Neuron (in vitro differentiated cells): ENCODE data around the gene SPECC1.
"Not testable (repeated sequence)": the region's sequence is repeated elsewhere in the genome, so short reads cannot be mapped to it uniquely, and the experiment has no call there.

Experiments used
- H2AFZ ChIP-seq: one replicate; pipeline ENCODE4 v1.6.1; 2013; ENCODE audit warnings: low read depth, mild to moderate bottlenecking, inconsistent platforms, low read length, moderate library complexity
- H3K27me3 ChIP-seq: one replicate; pipeline ENCODE4 v1.6.1; 2013; ENCODE audit warnings: low read length; ENCODE audit not compliant: insufficient read depth
- H3K36me3 ChIP-seq: one replicate; pipeline ENCODE4 v1.6.1; 2013; ENCODE audit warnings: low read length; ENCODE audit not compliant: insufficient read depth
- H3K4me1 ChIP-seq: one replicate; pipeline ENCODE4 v1.6.1; 2013; ENCODE audit warnings: low read length; ENCODE audit not compliant: insufficient read depth
- H3K4me3 ChIP-seq: 2 replicates; pipeline ENCODE4 v1.5.1; 2013; ENCODE audit warnings: mild to moderate bottlenecking, low read length, moderate library complexity
- H3K9me3 ChIP-seq: one replicate; pipeline ENCODE4 v1.6.1; 2013; ENCODE audit warnings: low read length

SPECC1 gene

DNA sequence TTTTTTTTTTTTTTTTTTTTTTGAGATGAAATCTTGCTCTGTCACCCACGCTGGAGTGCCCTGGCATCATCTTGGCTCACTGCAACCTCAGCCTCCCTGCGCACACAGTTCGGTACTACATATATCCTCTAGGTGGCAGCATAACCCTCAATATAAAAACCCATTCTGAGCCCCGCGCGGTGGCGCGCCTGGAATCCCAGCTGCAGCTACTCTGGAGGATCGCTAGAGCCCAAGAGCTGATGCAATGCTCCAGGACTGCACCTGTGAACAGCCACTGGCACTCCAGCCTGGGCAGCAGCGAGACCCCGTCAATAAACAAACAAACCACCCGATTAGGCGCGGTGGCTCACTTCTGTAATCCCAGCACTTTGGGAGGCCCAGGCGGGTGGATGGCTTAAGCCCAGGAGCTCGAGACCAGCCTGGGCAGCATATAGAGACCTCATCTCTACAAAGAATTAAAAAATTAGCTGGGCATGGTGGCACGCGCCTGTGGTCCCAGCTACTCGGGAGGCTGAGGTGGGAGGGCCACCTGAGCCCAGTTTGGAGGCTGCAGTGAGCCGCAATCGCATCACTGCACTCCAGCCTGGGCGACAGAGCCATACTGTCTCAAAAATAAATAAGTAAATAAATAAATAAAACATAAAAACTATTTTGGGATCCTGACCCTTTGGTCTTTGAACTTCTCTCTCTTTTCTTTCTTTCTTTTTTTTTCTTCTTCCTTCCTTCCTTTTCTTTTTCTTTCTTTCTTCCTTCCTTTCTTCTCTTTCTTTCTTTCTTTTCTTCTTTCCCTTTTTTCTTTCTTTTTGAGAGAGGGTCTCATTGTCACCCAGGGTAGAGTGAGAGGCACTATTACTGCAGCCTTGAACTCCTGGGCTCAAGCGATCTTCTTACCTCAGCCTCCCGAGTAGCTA, 16.1 kb upstream of the SPECC1 start:
- H3K9me3 ChIP-seq: no peaks in the 10 kb centered on the region

DNA sequence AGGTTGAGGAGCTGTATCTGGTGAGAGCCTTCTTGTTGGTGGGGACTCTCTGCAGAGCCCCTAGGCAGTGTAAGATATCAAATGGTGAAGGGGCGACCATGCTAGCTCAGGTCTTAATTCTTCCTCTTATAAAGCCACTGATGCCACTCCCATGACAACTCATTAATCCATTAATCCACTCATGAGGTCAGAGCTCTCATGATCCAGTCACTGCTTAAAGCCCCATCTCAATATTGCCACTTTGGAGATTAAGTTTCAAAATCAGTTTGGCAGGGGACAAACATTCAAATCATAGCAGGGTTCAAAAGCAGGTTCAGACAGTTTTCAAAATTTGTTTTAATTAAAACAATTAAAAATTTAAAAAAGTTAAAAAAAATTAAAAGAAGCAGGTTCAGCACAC, 13.1 kb upstream of the SPECC1 start:
- no peaks in the 10 kb centered on the region for H3K36me3 ChIP-seq
- H3K27me3 ChIP-seq: peaks cover 2% of the 10 kb centered on the region
- H2AFZ ChIP-seq: no peak overlapping the region
- no peaks in the 10 kb centered on the region for H3K9me3 ChIP-seq
- H3K4me1 ChIP-seq: peaks cover 7% of the 10 kb centered on the region
- H3K4me3 ChIP-seq: no peak overlapping the region

More for the DNA sequence above, 16.1 kb upstream of the SPECC1 start:
- H3K4me1 ChIP-seq: peaks cover 20% of the 10 kb centered on the region
- H2AFZ ChIP-seq: no peak overlapping the region
- no peaks in the 10 kb centered on the region for H3K27me3 ChIP-seq
- no peaks in the 10 kb centered on the region for H3K36me3 ChIP-seq
- H3K4me3 ChIP-seq: no peak overlapping the region

DNA sequence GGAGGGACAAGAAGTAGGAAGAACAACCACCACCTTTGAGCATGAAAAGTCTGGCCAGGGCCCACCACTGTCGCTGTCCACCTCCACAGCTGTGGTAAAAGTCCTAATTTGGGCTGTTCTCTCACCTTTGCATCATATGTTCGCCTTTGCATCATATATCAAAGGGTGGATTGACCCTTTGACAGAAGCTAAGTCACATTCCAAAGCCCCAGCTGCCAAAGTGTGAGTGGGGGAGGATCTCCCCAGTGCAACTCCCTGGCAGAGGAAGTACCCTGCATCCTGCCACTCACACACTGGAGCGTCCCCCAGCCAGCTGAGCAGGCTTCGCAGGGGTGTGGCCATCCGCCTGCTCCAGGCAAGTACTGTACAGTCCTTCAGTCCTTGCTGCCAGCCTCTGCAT, 12.7 kb upstream of the SPECC1 start:
- Histone ChIP-seq H3K4me1 (peaks cover 2% of the 10 kb centered on the region), H2AFZ (no peak overlapping the region), H3K36me3 (no peaks in the 10 kb centered on the region), H3K27me3 (peaks cover 2% of the 10 kb centered on the region), H3K4me3 (no peak overlapping the region), H3K9me3 (no peaks in the 10 kb centered on the region)

DNA sequence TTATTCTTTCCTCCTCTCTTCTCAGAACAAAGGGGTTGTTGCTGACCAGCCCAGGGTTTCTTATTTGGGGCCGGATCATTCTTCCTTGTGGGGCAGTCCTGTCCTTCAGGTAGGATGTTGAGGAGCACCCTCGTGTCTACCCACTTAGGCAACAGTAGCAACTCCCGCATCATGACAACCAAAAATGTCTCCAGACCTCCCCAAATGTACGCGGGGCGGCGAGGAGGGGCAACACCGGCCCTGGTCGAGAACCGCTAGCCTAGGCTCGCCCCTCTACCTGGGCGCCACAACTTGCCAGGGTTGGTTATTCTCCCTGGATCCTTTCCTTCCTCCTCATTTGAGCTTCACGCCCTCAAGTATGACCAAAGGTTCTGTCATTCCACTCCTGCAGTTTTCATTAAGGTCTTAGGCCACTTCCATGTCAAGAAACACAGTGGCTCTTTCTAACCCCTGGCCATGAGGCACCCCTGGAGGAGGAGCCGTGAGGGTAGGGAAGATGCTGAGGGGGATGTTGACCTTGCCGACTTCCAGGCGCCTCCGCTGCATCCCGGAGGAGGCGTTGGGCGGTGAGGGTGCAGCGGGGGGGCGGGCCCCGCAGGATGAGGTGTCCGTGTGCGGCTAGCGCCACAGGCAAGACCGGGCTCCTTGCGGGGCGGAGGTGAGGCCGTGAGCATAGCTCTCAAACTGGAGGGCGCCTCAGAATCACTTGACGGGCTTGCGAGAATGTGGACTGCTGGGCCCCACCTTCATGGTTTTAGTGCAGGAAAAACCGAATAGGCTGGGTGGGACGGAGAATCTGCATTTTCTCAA, 712 bp upstream of the SPECC1 start:
- no peaks in the 10 kb centered on the region for H3K9me3 ChIP-seq
- H3K36me3 ChIP-seq: no peaks in the 10 kb centered on the region
- H3K27me3 ChIP-seq: peaks cover 30% of the 10 kb centered on the region
- peaks cover 9% of the 10 kb centered on the region for H3K4me1 ChIP-seq
- peak overlapping the region; percentile 100 for H2AFZ ChIP-seq
- peak overlapping the region; percentile 81 for H3K4me3 ChIP-seq

DNA sequence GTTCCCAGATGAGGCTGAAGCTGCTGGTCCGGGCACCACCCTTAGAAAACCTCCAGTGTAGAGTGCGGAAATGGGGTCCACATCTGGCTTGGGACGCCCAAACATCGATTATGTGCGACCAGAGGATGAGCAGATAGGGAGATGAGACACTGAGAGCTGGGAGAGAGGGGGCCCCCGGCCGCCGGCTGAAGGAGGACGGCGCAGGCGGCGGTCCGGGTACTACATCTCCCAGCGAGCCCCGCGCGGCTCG, 182 bp upstream of the SPECC1 start:
- peak overlapping the region; percentile 81 for H3K4me3 ChIP-seq
- H3K27me3 ChIP-seq: peaks cover 30% of the 10 kb centered on the region
- peak overlapping the region; percentile 100 for H2AFZ ChIP-seq
- peaks cover 9% of the 10 kb centered on the region for H3K4me1 ChIP-seq
- no peaks in the 10 kb centered on the region for H3K36me3 ChIP-seq
- no peaks in the 10 kb centered on the region for H3K9me3 ChIP-seq

DNA sequence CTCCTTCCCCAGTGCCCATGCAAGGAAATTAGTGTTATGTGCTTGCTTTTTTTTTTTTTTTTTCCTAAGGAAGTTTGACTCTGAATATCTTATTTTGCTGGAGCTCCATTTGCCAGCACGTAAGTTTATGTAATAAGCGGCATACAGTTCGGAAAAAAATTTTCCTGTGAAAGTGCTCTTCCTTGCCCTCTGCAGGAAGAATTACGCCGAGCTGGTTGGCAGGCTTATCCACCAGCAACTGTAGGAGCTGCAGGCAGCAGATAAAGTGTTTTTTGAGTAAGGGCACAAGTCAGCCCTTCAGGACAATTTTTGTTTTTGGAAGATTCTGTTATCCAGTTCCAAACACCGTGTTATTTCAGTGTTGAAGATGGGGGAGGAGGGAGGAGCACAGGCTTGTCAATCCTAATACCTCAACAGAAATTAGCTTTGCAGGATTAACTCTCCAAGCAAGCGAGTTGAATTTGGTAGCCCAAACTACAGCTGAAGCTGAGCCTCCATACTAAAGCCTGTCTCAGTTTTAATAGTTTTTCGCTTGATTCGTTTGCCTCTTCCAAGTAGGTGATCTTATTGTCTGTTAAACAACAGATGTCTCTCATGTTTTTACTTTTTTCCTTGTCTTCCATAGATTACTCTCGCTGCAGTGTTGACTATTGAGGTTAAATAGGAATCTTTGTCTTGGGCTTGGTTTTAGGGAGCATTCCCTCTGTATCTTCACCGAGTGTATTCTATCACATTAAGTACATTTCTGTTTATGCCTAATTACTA, 1.1 kb downstream of the SPECC1 start:
- Histone ChIP-seq H3K27me3 (peaks cover 30% of the 10 kb centered on the region), H3K4me3 (peak overlapping the region; percentile 56), H3K4me1 (peaks cover 9% of the 10 kb centered on the region), H3K36me3 (no peaks in the 10 kb centered on the region), H2AFZ (peak overlapping the region; percentile 100), H3K9me3 (no peaks in the 10 kb centered on the region)

DNA sequence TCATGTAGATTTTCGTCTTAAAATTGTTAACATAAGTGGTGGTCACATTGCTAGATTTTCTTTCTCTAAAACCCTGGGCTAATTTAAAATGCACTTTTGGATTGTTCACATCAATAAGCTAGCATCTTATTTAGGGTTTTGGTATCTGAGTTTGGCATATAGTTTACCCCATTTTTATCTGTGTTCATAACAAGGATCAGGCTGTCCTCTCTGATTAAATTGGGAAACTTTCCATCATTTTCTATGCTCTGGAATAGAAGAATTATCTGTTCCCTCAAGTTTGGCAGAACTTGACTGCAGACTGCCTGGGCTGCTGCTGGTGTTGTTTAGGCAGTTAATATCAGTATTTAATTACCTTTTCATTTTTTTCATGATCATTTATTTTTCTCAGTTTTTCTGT, 1.8 kb downstream of the SPECC1 start:
- H3K9me3 ChIP-seq: no peaks in the 10 kb centered on the region
- no peaks in the 10 kb centered on the region for H3K36me3 ChIP-seq
- no peak overlapping the region for H2AFZ ChIP-seq
- peaks cover 30% of the 10 kb centered on the region for H3K27me3 ChIP-seq
- H3K4me1 ChIP-seq: peaks cover 9% of the 10 kb centered on the region
- H3K4me3 ChIP-seq: no peak overlapping the region

DNA sequence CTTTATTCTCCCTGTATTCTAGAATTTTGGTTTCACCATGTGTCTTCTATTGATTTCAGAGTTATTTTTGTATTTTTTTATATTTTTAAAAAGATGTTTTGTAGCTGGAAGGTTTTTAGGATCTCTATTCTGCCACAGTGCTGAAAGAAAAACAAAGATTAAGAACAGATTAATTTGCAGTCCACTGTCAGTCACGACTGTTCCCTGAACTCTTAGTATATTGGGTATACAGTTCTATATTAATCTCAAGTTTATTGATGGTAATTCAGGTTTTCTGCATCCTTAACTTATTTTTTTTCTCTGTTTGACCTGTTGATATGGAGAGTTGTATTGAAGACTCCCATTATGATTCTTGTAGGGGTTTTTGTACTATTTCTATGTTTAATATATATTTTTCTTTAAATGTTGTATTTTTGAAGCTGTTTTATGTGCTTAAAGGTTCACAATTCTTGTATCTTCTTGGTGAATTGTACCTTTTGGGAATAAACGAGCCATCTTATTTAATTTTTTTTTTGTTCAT, 2.9 kb downstream of the SPECC1 start:
- Histone ChIP-seq H3K36me3 (no peaks in the 10 kb centered on the region), H3K4me1 (peaks cover 9% of the 10 kb centered on the region), H3K27me3 (peaks cover 30% of the 10 kb centered on the region), H2AFZ (no peak overlapping the region), H3K4me3 (no peak overlapping the region), H3K9me3 (no peaks in the 10 kb centered on the region)

DNA sequence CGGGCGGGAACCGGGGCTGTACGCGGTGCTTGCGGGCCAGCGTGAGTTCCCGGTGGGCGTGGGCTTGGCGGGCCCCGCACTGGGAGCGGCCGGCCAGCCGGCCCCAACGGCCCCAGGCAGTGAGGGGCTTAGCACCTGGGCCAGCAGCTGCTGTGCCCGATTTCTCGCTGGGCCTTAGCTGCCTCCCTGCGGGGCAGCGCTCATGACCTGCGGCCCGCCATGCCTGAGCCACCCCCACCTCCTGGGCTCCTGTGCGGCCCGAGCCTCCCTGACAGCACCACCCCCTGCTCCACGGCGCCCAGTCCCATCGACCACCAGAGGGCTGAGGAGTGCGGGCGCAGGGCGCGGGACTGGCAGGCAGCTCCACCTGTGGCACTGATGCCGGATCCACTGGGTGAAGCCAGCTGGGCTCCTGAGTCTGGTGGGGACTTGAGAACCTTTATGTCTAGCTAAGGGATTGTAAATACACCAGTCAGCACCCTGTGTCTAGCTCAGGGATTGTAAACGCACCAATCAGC, 7.4 kb downstream of the SPECC1 start:
- H3K4me1 ChIP-seq, H3K9me3 ChIP-seq, H3K4me3 ChIP-seq, H2AFZ ChIP-seq, H3K27me3 ChIP-seq, H3K36me3 ChIP-seq: not testable (repeated sequence)

- Histone ChIP-seq H3K36me3 (no peaks in the 10 kb centered on the region), H3K4me3 (no peak overlapping the region), H3K9me3 (no peaks in the 10 kb centered on the region), H3K27me3 (peaks cover 2% of the 10 kb centered on the region), H3K4me1 (no peaks in the 10 kb centered on the region), H2AFZ (no peak overlapping the region)
Measured at GRCh38 chr17:20022701-20023100, 13.5 kb downstream of the SPECC1 start.

DNA sequence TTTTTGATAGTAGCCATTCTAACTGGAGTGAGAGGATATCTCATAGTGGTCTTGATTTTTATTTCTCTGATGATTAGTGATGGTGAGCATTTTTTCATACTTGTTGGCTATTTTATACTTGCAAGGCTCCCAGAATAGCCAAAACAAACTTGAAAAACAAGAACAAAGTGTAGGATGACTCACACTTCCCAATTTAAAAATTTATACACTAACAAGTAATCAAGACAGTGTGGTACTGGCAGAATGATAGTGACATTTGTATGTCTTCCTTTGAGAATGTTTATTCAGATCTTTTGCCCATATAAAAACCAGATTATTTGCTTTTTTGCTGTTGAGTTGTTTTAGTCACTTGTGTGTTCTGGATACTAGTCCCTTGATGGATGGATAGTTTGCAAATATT, 17.8 kb downstream of the SPECC1 start:
- H3K4me1 ChIP-seq: no peaks in the 10 kb centered on the region
- H3K27me3 ChIP-seq: no peaks in the 10 kb centered on the region
- no peak overlapping the region for H2AFZ ChIP-seq
- no peaks in the 10 kb centered on the region for H3K36me3 ChIP-seq
- H3K9me3 ChIP-seq: no peaks in the 10 kb centered on the region
- H3K4me3 ChIP-seq: no peak overlapping the region

- Histone ChIP-seq H3K4me1 (no peaks in the 10 kb centered on the region), H3K27me3 (no peaks in the 10 kb centered on the region), H2AFZ (no peak overlapping the region), H3K9me3 (no peaks in the 10 kb centered on the region), H3K36me3 (no peaks in the 10 kb centered on the region), H3K4me3 (no peak overlapping the region)
Measured at GRCh38 chr17:20028443-20028842, 19.3 kb downstream of the SPECC1 start.

- no peaks in the 10 kb centered on the region for H3K36me3 ChIP-seq
- H3K4me3 ChIP-seq: no peak overlapping the region
- H3K4me1 ChIP-seq: no peaks in the 10 kb centered on the region
- no peaks in the 10 kb centered on the region for H3K9me3 ChIP-seq
- no peaks in the 10 kb centered on the region for H3K27me3 ChIP-seq
- no peak overlapping the region for H2AFZ ChIP-seq
Measured at GRCh38 chr17:20032636-20033035, 23.5 kb downstream of the SPECC1 start.
